NB4 (cell line): ENCODE results near the gene DST.

Experiments
- POLR2A ChIP-seq: IDR thresholded peaks from 2 replicates; pipeline ENCODE4 v1.6.1; 2011; ENCODE audit warnings: mild to moderate bottlenecking; ENCODE audit not compliant: insufficient read length; ENCODE audit errors: extremely low read depth
- TF ChIP-seq, protein P1 (sequence below): IDR thresholded peaks from 2 replicates; pipeline ENCODE4 v1.6.1; 2011; ENCODE audit warnings: low read depth, low read length
- TF ChIP-seq, protein P2 (sequence below): IDR thresholded peaks from one replicate; pipeline ENCODE4 v1.5.1; 2012; ENCODE audit warnings: low read depth, low read length

DNA sequence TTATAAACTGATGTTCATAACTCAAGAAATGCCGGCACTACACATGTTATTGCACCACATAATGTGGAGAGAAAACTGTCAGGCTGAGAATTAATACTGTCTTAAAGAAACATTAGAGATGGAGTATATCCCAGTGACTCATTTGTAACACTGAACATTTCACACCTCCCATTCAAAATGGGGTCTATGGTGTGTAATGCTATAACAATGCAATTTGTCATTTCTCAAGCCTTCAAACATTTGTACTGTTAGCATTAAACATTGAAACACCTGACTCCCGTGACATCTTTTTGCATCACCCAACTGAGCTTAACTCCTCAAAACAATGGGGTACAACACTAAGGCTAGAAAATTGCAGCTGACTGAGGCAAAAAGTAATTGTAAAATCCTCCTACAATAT is 151.7 kb downstream of the DST start:
- TF ChIP-seq, protein P1, sequence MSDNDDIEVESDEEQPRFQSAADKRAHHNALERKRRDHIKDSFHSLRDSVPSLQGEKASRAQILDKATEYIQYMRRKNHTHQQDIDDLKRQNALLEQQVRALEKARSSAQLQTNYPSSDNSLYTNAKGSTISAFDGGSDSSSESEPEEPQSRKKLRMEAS, result no peak
- TF ChIP-seq, protein P2, sequence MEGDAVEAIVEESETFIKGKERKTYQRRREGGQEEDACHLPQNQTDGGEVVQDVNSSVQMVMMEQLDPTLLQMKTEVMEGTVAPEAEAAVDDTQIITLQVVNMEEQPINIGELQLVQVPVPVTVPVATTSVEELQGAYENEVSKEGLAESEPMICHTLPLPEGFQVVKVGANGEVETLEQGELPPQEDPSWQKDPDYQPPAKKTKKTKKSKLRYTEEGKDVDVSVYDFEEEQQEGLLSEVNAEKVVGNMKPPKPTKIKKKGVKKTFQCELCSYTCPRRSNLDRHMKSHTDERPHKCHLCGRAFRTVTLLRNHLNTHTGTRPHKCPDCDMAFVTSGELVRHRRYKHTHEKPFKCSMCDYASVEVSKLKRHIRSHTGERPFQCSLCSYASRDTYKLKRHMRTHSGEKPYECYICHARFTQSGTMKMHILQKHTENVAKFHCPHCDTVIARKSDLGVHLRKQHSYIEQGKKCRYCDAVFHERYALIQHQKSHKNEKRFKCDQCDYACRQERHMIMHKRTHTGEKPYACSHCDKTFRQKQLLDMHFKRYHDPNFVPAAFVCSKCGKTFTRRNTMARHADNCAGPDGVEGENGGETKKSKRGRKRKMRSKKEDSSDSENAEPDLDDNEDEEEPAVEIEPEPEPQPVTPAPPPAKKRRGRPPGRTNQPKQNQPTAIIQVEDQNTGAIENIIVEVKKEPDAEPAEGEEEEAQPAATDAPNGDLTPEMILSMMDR, result no peak
- TF ChIP-seq POLR2A, result no peak
